Measurements from ENCODE around the gene SPATC1L. TPM values are rescaled to one million over a fixed set of nuclear protein-coding genes. Genes with fewer than 3 reads are reported as not detected.

Gene SPATC1L
- total RNA-seq, 1 experiment from 2014 or later: 36.0 TPM

- Histone ChIP-seq H3K4ac (ENCODE audit: low read depth, low read length) (no peak overlapping the region), H3K18ac (ENCODE audit: insufficient read length, low read depth, low read length) (no peak overlapping the region), H3K27me3 (ENCODE audit: insufficient read depth, low read length) (no peaks in the 10 kb centered on the region), H2BK120ac (ENCODE audit: low read depth, low read length, poor library complexity, severe bottlenecking) (no peak overlapping the region), H4K8ac (replicated peaks; ENCODE audit: insufficient read length, low read depth, low read length) (no peak overlapping the region), H4K5ac (ENCODE audit: insufficient read length, low read depth, low read length) (no peak overlapping the region), H3K56ac (ENCODE audit: insufficient read length, low read depth, low read length) (no peak overlapping the region), H3K4me2 (ENCODE audit: insufficient read depth, insufficient read length, low read length) (no peak overlapping the region), H3K27ac (ENCODE audit: insufficient read length, low read depth, low read length) (no peak overlapping the region), H3K9me3 (ENCODE audit: control insufficient read depth, low read depth, low read length) (no peaks in the 10 kb centered on the region), H2BK12ac (ENCODE audit: insufficient read length, low read depth, low read length) (no peak overlapping the region), H3K23me2 (ENCODE audit: insufficient read length, low read depth, low read length, poor library complexity, severe bottlenecking) (no peaks in the 10 kb centered on the region), H2BK15ac (ENCODE audit: low read depth, low read length) (no peak overlapping the region), H3K79me2 (ENCODE audit: insufficient read depth, low read length) (no peaks in the 10 kb centered on the region), H2BK20ac (ENCODE audit: low read depth, low read length, poor library complexity, severe bottlenecking) (no peak overlapping the region), H3K14ac (ENCODE audit: insufficient read depth, low read length) (no peak overlapping the region), H3T11ph (ENCODE audit: low read length) (no peak overlapping the region), H2AK5ac (ENCODE audit: insufficient read length, low read length) (no peak overlapping the region), H3K9ac (ENCODE audit: extremely low read depth, insufficient read length, low read length) (no peak overlapping the region), H2BK5ac (ENCODE audit: insufficient read length, low read length) (no peak overlapping the region), H4K91ac (ENCODE audit: insufficient read length, low read depth, low read length) (no peak overlapping the region), H4K20me1 (ENCODE audit: control insufficient read depth, insufficient read depth, insufficient read length) (no peaks in the 10 kb centered on the region), H2AFZ (ENCODE audit: low read length) (no peak overlapping the region), H3K4me1 (ENCODE audit: insufficient read depth, low read length) (no peaks in the 10 kb centered on the region), H3K23ac (ENCODE audit: insufficient read length, low read depth, low read length) (no peak overlapping the region), H3K79me1 (ENCODE audit: insufficient read depth, low read depth, low read length, poor library complexity, severe bottlenecking) (no peaks in the 10 kb centered on the region)
- Mint-ChIP-seq H3K4me3 (no peak overlapping the region), H3K27ac (0 out of 7 replicates have a peak overlapping the region, but pooled peaks of 1 of the 3 experiments have one; percentile 73), H3K4me1 (peaks cover 0 to 15% of the 10 kb centered on the region in 2 experiments; a peak in 2 of 4 replicates), H3K27me3 (ENCODE audit: low read depth) (no peaks in the 10 kb centered on the region), H3K36me3 (ENCODE audit: insufficient read depth in 1 of 3, low read depth in 3 of 3) (peaks cover 9 to 41% (median 17%) of the 10 kb centered on the region in 3 experiments), H3K9me3 (no peaks in the 10 kb centered on the region; a peak in 1 of 5 replicates)
- no CpG with 5 or more reads among the region's 49 CpGs for WGBS (ENCODE audit: extremely low coverage, insufficient read length, low lambda C conversion rate)
- TF ChIP-seq, protein P1, sequence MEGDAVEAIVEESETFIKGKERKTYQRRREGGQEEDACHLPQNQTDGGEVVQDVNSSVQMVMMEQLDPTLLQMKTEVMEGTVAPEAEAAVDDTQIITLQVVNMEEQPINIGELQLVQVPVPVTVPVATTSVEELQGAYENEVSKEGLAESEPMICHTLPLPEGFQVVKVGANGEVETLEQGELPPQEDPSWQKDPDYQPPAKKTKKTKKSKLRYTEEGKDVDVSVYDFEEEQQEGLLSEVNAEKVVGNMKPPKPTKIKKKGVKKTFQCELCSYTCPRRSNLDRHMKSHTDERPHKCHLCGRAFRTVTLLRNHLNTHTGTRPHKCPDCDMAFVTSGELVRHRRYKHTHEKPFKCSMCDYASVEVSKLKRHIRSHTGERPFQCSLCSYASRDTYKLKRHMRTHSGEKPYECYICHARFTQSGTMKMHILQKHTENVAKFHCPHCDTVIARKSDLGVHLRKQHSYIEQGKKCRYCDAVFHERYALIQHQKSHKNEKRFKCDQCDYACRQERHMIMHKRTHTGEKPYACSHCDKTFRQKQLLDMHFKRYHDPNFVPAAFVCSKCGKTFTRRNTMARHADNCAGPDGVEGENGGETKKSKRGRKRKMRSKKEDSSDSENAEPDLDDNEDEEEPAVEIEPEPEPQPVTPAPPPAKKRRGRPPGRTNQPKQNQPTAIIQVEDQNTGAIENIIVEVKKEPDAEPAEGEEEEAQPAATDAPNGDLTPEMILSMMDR (conservative IDR thresholded peaks at IDR 0.05): no peak
- DNase-seq: peak; percentile 25
Measured at GRCh38 chr21:46124926-46125845, 59.1 kb downstream of the SPATC1L start.

All from H9 (cell line).